Measurements from ENCODE around the gene KRT33B. TPM values are rescaled to one million over a fixed set of nuclear protein-coding genes. Genes with fewer than 3 reads are reported as not detected.

KRT33B gene
- total and polyA plus RNA-seq, 2 of the 13 experiments (the other 11 are each of a cell fraction or from before 2014, with no cell fraction given), result not detected

- TF ChIP-seq SOX13 (IDR thresholded peaks at IDR 0.05) (peak; percentile 88), SOX13 (CRISPR knock-in tag; conservative IDR thresholded peaks at IDR 0.05 in 1 of 2, IDR thresholded peaks at IDR 0.05 in 1 of 2) (peak in 1 of 2 experiments; percentile 91; a peak in 2 of 4 replicates), NFE2 (CRISPR knock-in tag; IDR thresholded peaks at IDR 0.05) (no peak), TCF7L2 (IDR thresholded peaks at IDR 0.05; ENCODE audit: low read depth, low read length) (no peak), ZBTB14 (CRISPR knock-in tag; IDR thresholded peaks at IDR 0.05) (no peak), BRCA1 (CRISPR knock-in tag; IDR thresholded peaks at IDR 0.05) (no peak), ZNF879 (CRISPR knock-in tag; IDR thresholded peaks at IDR 0.05) (no peak), DNMT1 (CRISPR knock-in tag; IDR thresholded peaks at IDR 0.05) (no peak), ZNF460 (CRISPR knock-in tag; IDR thresholded peaks at IDR 0.05; ENCODE audit: borderline replicate concordance) (no peak), HDAC6 (IDR thresholded peaks at IDR 0.05; ENCODE audit: low read depth, low read length) (no peak), MEF2D (CRISPR knock-in tag; IDR thresholded peaks at IDR 0.05) (no peak), DPF2 (CRISPR knock-in tag; IDR thresholded peaks at IDR 0.05; ENCODE audit: borderline replicate concordance, low read depth) (no peak), ZNF788 (CRISPR knock-in tag; IDR thresholded peaks at IDR 0.05; ENCODE audit: borderline replicate concordance) (no peak), FOXK2 (IDR thresholded peaks at IDR 0.05) (no peak), SP2 (CRISPR knock-in tag; IDR thresholded peaks at IDR 0.05) (no peak), E2F1 (CRISPR knock-in tag; IDR thresholded peaks at IDR 0.05) (no peak), ATF7-NPFF (CRISPR knock-in tag; IDR thresholded peaks at IDR 0.05; ENCODE audit: low read depth) (no peak), ASH2L (IDR thresholded peaks at IDR 0.05; ENCODE audit: insufficient read length, low read depth, low read length) (no peak), MAZ (IDR thresholded peaks at IDR 0.05; ENCODE audit: borderline replicate concordance, low read depth, low read length) (no peak), MAZ (CRISPR knock-in tag; IDR thresholded peaks at IDR 0.05; ENCODE audit: low read depth) (no peak), ZNF766 (CRISPR knock-in tag; IDR thresholded peaks at IDR 0.05; ENCODE audit: borderline replicate concordance) (no peak)
- TF ChIP-seq, protein P1, sequence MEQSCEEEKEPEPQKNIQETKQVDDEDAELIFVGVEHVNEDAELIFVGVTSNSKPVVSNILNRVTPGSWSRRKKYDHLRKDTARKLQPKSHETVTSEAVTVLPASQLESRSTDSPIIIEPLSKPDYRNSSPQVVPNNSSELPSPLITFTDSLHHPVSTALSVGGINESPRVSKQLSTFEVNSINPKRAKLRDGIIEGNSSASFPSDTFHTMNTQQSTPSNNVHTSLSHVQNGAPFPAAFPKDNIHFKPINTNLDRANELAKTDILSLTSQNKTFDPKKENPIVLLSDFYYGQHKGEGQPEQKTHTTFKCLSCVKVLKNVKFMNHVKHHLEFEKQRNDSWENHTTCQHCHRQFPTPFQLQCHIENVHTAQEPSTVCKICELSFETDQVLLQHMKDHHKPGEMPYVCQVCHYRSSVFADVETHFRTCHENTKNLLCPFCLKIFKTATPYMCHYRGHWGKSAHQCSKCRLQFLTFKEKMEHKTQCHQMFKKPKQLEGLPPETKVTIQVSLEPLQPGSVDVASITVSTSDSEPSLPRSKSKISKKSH (CRISPR knock-in tag; IDR thresholded peaks at IDR 0.05; ENCODE audit: borderline replicate concordance), result no peak
- TF ChIP-seq, protein P2, sequence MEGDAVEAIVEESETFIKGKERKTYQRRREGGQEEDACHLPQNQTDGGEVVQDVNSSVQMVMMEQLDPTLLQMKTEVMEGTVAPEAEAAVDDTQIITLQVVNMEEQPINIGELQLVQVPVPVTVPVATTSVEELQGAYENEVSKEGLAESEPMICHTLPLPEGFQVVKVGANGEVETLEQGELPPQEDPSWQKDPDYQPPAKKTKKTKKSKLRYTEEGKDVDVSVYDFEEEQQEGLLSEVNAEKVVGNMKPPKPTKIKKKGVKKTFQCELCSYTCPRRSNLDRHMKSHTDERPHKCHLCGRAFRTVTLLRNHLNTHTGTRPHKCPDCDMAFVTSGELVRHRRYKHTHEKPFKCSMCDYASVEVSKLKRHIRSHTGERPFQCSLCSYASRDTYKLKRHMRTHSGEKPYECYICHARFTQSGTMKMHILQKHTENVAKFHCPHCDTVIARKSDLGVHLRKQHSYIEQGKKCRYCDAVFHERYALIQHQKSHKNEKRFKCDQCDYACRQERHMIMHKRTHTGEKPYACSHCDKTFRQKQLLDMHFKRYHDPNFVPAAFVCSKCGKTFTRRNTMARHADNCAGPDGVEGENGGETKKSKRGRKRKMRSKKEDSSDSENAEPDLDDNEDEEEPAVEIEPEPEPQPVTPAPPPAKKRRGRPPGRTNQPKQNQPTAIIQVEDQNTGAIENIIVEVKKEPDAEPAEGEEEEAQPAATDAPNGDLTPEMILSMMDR (CRISPR knock-in tag; IDR thresholded peaks at IDR 0.05), result no peak
- TF ChIP-seq, protein P3, sequence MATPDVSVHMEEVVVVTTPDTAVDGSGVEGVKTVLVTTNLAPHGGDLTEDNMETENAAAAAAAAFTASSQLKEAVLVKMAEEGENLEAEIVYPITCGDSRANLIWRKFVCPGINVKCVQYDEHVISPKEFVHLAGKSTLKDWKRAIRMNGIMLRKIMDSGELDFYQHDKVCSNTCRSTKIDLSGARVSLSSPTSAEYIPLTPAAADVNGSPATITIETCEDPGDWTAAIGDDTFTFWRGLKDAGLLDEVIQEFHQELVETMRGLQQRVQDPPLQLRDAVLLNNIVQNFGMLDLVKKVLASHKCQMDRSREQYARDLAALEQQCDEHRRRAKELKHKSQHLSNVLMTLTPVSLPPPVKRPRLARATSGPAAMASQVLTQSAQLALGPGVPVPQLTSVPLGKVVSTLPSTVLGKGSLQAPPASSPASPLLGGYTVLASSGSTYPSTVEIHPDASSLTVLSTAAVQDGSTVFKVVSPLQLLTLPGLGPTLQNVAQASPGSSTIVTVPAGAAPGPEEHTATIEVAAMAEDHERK (CRISPR knock-in tag; IDR thresholded peaks at IDR 0.05; ENCODE audit: low read depth), result no peak
Observed at GRCh38 chr17:41404024-41404671, 34.5 kb upstream of the KRT33B start (continued).
